ENCODE data around the gene COPG1.

COPG1 gene

DNA sequence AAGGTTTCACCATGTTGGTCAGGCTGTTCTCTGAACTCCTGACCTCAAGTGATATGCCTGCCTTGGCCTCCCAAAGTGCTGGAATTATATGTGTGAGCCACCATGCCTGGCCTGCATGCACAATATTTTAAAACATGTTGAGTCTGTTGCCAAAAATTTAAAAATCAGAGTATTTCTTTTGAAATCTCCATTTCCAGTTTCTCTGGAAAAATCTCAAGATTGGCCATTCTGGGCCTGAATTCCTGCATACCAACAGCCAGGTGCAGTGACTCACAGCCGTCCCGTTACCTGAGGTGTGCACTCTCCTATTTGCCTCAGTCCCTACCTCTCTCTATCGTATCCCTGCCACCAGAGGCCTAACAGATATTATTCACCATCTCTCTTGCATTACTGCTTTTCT lies 15.0 kb upstream of the COPG1 start:
- no peak for ATAC-seq
- TF ChIP-seq GLIS3 (CRISPR knock-in tag; IDR thresholded peaks at IDR 0.05) = no peak
- TF ChIP-seq OSR1 (CRISPR knock-in tag; IDR thresholded peaks at IDR 0.05) = no peak
- TF ChIP-seq, protein P1, sequence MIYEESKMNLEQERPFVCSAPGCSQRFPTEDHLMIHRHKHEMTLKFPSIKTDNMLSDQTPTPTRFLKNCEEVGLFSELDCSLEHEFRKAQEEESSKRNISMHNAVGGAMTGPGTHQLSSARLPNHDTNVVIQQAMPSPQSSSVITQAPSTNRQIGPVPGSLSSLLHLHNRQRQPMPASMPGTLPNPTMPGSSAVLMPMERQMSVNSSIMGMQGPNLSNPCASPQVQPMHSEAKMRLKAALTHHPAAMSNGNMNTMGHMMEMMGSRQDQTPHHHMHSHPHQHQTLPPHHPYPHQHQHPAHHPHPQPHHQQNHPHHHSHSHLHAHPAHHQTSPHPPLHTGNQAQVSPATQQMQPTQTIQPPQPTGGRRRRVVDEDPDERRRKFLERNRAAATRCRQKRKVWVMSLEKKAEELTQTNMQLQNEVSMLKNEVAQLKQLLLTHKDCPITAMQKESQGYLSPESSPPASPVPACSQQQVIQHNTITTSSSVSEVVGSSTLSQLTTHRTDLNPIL (CRISPR knock-in tag; IDR thresholded peaks at IDR 0.05; ENCODE audit: low read depth) = no peak
- no peak for TF ChIP-seq TOX (CRISPR knock-in tag; IDR thresholded peaks at IDR 0.05; ENCODE audit: borderline replicate concordance)
- no peak for TF ChIP-seq SNAI2 (CRISPR knock-in tag; IDR thresholded peaks at IDR 0.05)
- no peak for TF ChIP-seq RARB (CRISPR knock-in tag; IDR thresholded peaks at IDR 0.05)
- TF ChIP-seq ZNF565 (CRISPR knock-in tag; conservative IDR thresholded peaks at IDR 0.05; ENCODE audit: low read depth) = no peak
- TF ChIP-seq ZFP30 (CRISPR knock-in tag; IDR thresholded peaks at IDR 0.05) = no peak
- TF ChIP-seq BACH2 (CRISPR knock-in tag; IDR thresholded peaks at IDR 0.05; ENCODE audit: borderline replicate concordance) = no peak
- no peak for TF ChIP-seq ESRRG (CRISPR knock-in tag; IDR thresholded peaks at IDR 0.05)
- no peak for TF ChIP-seq TCF4 (CRISPR knock-in tag; IDR thresholded peaks at IDR 0.05; ENCODE audit: borderline replicate concordance)

DNA sequence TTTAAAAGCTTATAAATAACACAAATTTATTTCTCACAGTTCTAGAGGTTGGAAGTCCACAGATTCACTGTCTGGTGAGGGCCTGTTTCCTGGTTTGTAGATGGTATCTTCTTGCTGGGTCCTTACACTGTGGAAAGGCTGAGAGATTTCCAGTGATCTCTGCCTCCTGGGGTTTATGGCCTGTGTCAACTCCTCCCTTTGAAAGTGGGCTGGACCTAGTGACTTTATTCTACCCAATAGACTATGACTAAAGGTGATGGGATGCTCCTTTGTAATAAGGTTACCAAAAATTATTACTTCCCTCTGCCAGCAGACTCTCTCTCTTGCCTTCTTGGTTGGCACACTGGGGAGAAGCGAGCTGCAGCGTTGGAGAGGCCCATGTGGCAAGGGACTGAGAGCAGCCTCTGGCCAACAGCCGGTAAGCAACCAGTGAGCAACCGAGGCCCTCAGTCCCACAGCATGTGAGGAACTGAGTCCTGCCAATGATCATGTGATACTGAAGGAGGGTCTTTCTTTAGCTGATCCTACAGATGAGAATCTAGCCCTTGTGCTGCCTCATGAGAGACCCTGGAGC lies 14.0 kb upstream of the COPG1 start:
- TF ChIP-seq ESRRG (CRISPR knock-in tag; IDR thresholded peaks at IDR 0.05) (no peak), ARNTL (CRISPR knock-in tag; IDR thresholded peaks at IDR 0.05; ENCODE audit: borderline replicate concordance, low read depth) (no peak), OSR1 (CRISPR knock-in tag; IDR thresholded peaks at IDR 0.05) (no peak), ZNF70 (CRISPR knock-in tag; IDR thresholded peaks at IDR 0.05) (no peak), ZC3H10 (CRISPR knock-in tag; IDR thresholded peaks at IDR 0.05) (no peak), ZNF8 (CRISPR knock-in tag; IDR thresholded peaks at IDR 0.05) (no peak)
- TF ChIP-seq, protein P2, sequence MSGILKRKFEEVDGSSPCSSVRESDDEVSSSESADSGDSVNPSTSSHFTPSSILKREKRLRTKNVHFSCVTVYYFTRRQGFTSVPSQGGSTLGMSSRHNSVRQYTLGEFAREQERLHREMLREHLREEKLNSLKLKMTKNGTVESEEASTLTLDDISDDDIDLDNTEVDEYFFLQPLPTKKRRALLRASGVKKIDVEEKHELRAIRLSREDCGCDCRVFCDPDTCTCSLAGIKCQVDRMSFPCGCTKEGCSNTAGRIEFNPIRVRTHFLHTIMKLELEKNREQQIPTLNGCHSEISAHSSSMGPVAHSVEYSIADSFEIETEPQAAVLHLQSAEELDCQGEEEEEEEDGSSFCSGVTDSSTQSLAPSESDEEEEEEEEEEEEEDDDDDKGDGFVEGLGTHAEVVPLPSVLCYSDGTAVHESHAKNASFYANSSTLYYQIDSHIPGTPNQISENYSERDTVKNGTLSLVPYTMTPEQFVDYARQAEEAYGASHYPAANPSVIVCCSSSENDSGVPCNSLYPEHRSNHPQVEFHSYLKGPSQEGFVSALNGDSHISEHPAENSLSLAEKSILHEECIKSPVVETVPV (CRISPR knock-in tag; IDR thresholded peaks at IDR 0.05) = no peak

DNA sequence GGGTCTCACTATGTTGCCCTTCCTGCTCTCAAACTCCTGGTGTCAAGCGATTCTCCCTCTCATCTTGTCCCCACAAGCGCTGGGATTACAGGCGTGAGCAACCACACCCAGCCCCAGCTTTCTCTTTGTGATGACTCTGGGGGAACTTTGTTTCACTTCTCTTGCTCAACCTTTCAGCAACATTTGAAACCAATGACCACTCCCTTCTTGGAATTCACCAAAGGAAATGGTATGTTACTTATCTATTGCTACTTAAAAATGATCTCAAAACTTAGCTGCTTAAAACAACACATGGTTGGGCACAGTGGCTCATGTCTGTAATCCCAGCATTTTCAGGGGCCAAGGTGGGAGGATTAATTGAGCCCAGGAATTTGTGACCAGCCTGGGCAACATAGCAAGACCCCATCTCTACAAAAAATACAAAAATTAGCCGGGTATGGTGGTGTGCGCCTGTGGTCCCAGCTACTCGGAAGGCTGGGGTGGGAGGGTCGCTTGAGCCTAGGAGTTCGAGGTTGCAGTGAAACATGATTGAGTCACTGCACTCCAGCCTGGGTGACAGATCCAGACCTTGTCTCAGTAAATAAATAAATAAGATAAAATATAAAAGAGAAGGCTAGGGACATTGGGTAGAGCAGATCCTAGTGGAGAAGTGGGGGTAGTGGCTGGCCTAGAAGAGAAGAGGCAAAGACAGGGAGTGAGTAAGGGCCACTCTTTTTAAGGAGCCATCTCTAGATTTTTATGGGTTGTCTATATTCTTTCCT lies 10.3 kb upstream of the COPG1 start:
- TF ChIP-seq ZC3H10 (CRISPR knock-in tag; IDR thresholded peaks at IDR 0.05) (no peak), ESRRG (CRISPR knock-in tag; IDR thresholded peaks at IDR 0.05) (no peak), ZFP3 (CRISPR knock-in tag; IDR thresholded peaks at IDR 0.05) (no peak), RARB (CRISPR knock-in tag; IDR thresholded peaks at IDR 0.05) (no peak), ZNF70 (CRISPR knock-in tag; IDR thresholded peaks at IDR 0.05) (no peak), CSDC2 (CRISPR knock-in tag; IDR thresholded peaks at IDR 0.05) (no peak), GLIS3 (CRISPR knock-in tag; IDR thresholded peaks at IDR 0.05) (no peak), ZNF565 (CRISPR knock-in tag; conservative IDR thresholded peaks at IDR 0.05; ENCODE audit: low read depth) (no peak), ISL1 (CRISPR knock-in tag; IDR thresholded peaks at IDR 0.05) (no peak), BACH2 (CRISPR knock-in tag; IDR thresholded peaks at IDR 0.05; ENCODE audit: borderline replicate concordance) (no peak), ARNTL (CRISPR knock-in tag; IDR thresholded peaks at IDR 0.05; ENCODE audit: borderline replicate concordance, low read depth) (no peak)
- TF ChIP-seq, protein P2 (CRISPR knock-in tag; IDR thresholded peaks at IDR 0.05) = no peak
- no peak for ATAC-seq

More for the DNA sequence above, 14.0 kb upstream of the COPG1 start:
- ATAC-seq = no peak

DNA sequence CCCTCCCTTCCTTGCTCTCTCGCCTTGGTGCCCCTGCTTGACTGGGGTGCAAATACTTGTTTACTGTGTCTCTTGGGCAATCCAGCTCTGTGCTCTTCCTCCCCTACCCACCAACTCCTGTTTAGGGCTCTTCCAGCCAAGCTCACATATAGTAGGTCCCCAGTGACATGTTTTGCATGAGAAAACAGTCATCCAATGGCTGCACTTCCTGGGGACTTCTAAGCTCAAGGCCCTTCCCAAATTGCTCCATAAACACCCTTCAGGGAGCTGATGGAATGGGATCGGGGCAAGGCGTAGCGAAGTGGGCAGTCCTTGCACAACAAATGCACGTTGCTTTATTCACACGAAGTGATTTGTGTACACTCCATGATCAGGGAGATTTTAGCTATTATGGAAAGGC lies 9.4 kb upstream of the COPG1 start:
- no peak for ATAC-seq
- TF ChIP-seq, protein P3, sequence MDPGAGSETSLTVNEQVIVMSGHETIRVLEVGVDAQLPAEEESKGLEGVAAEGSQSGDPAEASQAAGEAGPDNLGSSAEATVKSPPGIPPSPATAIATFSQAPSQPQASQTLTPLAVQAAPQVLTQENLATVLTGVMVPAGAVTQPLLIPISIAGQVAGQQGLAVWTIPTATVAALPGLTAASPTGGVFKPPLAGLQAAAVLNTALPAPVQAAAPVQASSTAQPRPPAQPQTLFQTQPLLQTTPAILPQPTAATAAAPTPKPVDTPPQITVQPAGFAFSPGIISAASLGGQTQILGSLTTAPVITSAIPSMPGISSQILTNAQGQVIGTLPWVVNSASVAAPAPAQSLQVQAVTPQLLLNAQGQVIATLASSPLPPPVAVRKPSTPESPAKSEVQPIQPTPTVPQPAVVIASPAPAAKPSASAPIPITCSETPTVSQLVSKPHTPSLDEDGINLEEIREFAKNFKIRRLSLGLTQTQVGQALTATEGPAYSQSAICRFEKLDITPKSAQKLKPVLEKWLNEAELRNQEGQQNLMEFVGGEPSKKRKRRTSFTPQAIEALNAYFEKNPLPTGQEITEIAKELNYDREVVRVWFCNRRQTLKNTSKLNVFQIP (CRISPR knock-in tag; IDR thresholded peaks at IDR 0.05; ENCODE audit: borderline replicate concordance, low read depth) = no peak
- no peak for TF ChIP-seq TCF4 (CRISPR knock-in tag; IDR thresholded peaks at IDR 0.05; ENCODE audit: borderline replicate concordance)
- no peak for TF ChIP-seq ZFP30 (CRISPR knock-in tag; IDR thresholded peaks at IDR 0.05)
- TF ChIP-seq, protein P1 (CRISPR knock-in tag; IDR thresholded peaks at IDR 0.05; ENCODE audit: low read depth) = no peak
- TF ChIP-seq PPARA (CRISPR knock-in tag; IDR thresholded peaks at IDR 0.05; ENCODE audit: borderline replicate concordance) = no peak
- no peak for TF ChIP-seq GLIS3 (CRISPR knock-in tag; IDR thresholded peaks at IDR 0.05)
- no peak for TF ChIP-seq OSR1 (CRISPR knock-in tag; IDR thresholded peaks at IDR 0.05)
- TF ChIP-seq ZNF70 (CRISPR knock-in tag; IDR thresholded peaks at IDR 0.05) = no peak
- TF ChIP-seq ESRRG (CRISPR knock-in tag; IDR thresholded peaks at IDR 0.05) = no peak
- TF ChIP-seq ISL1 (CRISPR knock-in tag; IDR thresholded peaks at IDR 0.05) = no peak
- TF ChIP-seq CSDC2 (CRISPR knock-in tag; IDR thresholded peaks at IDR 0.05) = no peak
- TF ChIP-seq ZC3H10 (CRISPR knock-in tag; IDR thresholded peaks at IDR 0.05) = no peak
- TF ChIP-seq ZNF565 (CRISPR knock-in tag; conservative IDR thresholded peaks at IDR 0.05; ENCODE audit: low read depth) = no peak

Data from SK-N-SH treated with all-trans-retinoic acid at 6 μM for 48 hours (cell line).